Smooth muscle cell (in vitro differentiated cells): ENCODE data around the gene CAPNS1. TPM values are rescaled to one million over a fixed set of nuclear protein-coding genes. Genes with fewer than 3 reads are reported as not detected.

ENCODE experiments used
- DNase-seq: peaks from one replicate; lab custom pipeline; 2025; ENCODE audit not compliant: unreplicated experiment; lab: John Stamatoyannopoulos, UW
- H2AFZ ChIP-seq: fragments of 200-600 bp; sonication (generic); 2 replicates; pipeline ENCODE4 v1.6.0; 2016; ENCODE audit warnings: antibody characterized with exemption, low read depth, mild to moderate bottlenecking
- H3F3A ChIP-seq: fragments of 200-600 bp; sonication (generic); 2 replicates; pipeline ENCODE4 v1.6.0; 2017; ENCODE audit warnings: antibody characterized with exemption, low read depth
- H3K27ac ChIP-seq: fragments of 200-600 bp; sonication (generic); 2 replicates; pipeline ENCODE4 v1.5.1; 2016; ENCODE audit warnings: low read depth, mild to moderate bottlenecking
- H3K27me3 ChIP-seq: fragments of 200-600 bp; sonication (generic); 2 replicates; pipeline ENCODE4 v1.6.1; 2016; ENCODE audit warnings: low read depth, mild to moderate bottlenecking
- H3K36me3 ChIP-seq: fragments of 200-600 bp; sonication (generic); 2 replicates; pipeline ENCODE4 v1.5.1; 2016; ENCODE audit warnings: low read depth
- H3K4me1 ChIP-seq: fragments of 200-600 bp; sonication (generic); 2 replicates; pipeline ENCODE4 v1.5.1; 2016; ENCODE audit warnings: low read depth
- H3K4me2 ChIP-seq: fragments of 200-600 bp; sonication (generic); 2 replicates; pipeline ENCODE4 v1.6.0; 2016; ENCODE audit warnings: mild to moderate bottlenecking
- H3K4me3 ChIP-seq: fragments of 200-600 bp; sonication (generic); 2 replicates; pipeline ENCODE4 v1.5.1; 2016; ENCODE audit warnings: mild to moderate bottlenecking
- H3K79me2 ChIP-seq: fragments of 200-600 bp; sonication (generic); 2 replicates; pipeline ENCODE4 v1.6.0; 2016; ENCODE audit warnings: low read depth, mild to moderate bottlenecking
- H3K9ac ChIP-seq: fragments of 200-600 bp; sonication (generic); 2 replicates; pipeline ENCODE4 v1.6.0; 2016; ENCODE audit warnings: low read depth
- H3K9me3 ChIP-seq: fragments of 200-600 bp; sonication (generic); replicated peaks from 2 replicates; pipeline ENCODE4 v1.5.1; 2016; ENCODE audit warnings: low read depth
- H4K20me1 ChIP-seq: fragments of 200-600 bp; sonication (generic); 2 replicates; pipeline ENCODE4 v1.6.0; 2016; ENCODE audit warnings: low read depth
- CTCF ChIP-seq: fragments of 200-600 bp; sonication (generic); IDR thresholded peaks from 2 replicates; pipeline ENCODE4 v1.5.1; 2017; ENCODE audit warnings: borderline replicate concordance, mild to moderate bottlenecking, antibody characterized with exemption; ENCODE audit not compliant: insufficient read depth, poor library complexity, severe bottlenecking
- WGBS: methylation state at CpG from one replicate; pipeline ENCODE4 v1.1.7; 2016; ENCODE audit warnings: low lambda C conversion rate; 5-methylcytosine and 5-hydroxymethylcytosine counted together
- polyA plus RNA-seq: library from polyadenylated mRNA; unstranded; fragments of >200 nt; fragmentation: Nextera tagmentation; extraction: Ambion mirVana; gene quantifications from 2 replicates; pipeline ENCODE4 v1.2.1, GENCODE V29; 2016
- total RNA-seq: library from RNA; depleted of rRNA; stranded (reverse); fragments of >200 nt; gene quantifications from 2 replicates; pipeline ENCODE4 v1.2.3, GENCODE V29; 2014

The CAPNS1 gene
- total and polyA plus RNA-seq, 2 experiments from 2014 or later = 183 to 383 TPM

GRCh38 chr19:36093146-36093662, 46.7 kb upstream of the CAPNS1 start:
- TF ChIP-seq CTCF = no peak
- Histone ChIP-seq H3K79me2 (no peaks in the 10 kb centered on the region), H3K36me3 (no peaks in the 10 kb centered on the region), H3F3A (no peaks in the 10 kb centered on the region), H3K9ac (no peak overlapping the region), H3K27me3 (no peaks in the 10 kb centered on the region), H3K4me2 (no peak overlapping the region), H3K4me3 (no peak overlapping the region), H3K9me3 (no peaks in the 10 kb centered on the region), H3K4me1 (no peaks in the 10 kb centered on the region), H3K27ac (no peak overlapping the region), H2AFZ (no peak overlapping the region), H4K20me1 (no peaks in the 10 kb centered on the region)
- WGBS = 98% methylated on average over 5 of the region's 5 CpGs
- no peak for DNase-seq

DNA sequence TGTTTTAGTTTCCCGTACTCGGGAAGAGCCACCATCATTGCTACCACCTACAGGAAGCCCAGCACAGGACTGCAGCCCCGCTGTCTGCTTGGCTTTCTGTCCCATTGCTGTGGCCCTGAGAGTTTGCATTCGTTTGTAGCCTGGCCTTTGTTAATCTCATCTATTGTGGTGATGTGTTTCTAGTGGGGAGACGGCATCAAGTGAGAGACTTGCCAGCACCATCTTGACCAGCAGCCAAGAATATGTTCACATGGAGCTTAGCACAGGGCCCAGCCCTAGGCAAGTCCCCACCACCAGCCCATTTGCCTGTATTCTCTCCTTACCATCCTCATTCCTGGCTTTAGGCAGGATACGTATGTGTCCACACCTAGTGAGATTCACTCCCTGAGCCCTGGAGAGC, 46.2 kb upstream of the CAPNS1 start:
- Histone ChIP-seq H3K9me3 (no peaks in the 10 kb centered on the region), H3K79me2 (no peaks in the 10 kb centered on the region), H4K20me1 (no peaks in the 10 kb centered on the region), H3K27me3 (no peaks in the 10 kb centered on the region), H3K4me1 (no peaks in the 10 kb centered on the region), H3F3A (no peaks in the 10 kb centered on the region), H3K4me3 (no peak overlapping the region), H3K36me3 (no peaks in the 10 kb centered on the region), H3K4me2 (no peak overlapping the region), H3K27ac (no peak overlapping the region), H3K9ac (no peak overlapping the region), H2AFZ (no peak overlapping the region)
- 87% methylated on average over 6 of the region's 6 CpGs for WGBS
- TF ChIP-seq CTCF = no peak
- no peak for DNase-seq

DNA sequence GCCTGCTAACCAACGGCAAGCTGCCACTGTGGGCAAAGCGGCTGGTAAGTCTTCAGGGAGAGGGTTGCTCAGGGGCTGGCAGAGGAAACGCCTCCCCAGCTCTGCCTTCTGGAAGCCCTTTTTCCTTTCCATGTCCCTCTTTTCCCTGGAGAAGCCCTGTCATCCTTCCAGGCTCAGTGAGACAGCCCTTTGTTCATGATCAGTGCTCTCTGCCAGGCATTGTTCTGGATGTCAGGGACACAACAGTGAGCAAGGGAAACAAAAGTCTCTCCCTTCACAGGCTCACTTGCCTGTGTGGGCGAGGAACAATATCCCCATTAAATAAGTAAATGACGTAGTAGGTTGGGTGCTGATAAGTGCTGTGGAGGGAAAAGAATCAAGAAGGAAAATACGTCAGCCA, 42.8 kb upstream of the CAPNS1 start:
- DNase-seq = no peak
- H2AFZ ChIP-seq = no peak overlapping the region
- H3K9me3 ChIP-seq = no peaks in the 10 kb centered on the region
- WGBS = 96% methylated on average over 6 of the region's 6 CpGs
- no peak overlapping the region for H3K4me2 ChIP-seq
- no peaks in the 10 kb centered on the region for H3K4me1 ChIP-seq
- H3K36me3 ChIP-seq = no peaks in the 10 kb centered on the region
- no peak overlapping the region for H3K9ac ChIP-seq
- H3K27ac ChIP-seq = no peak overlapping the region
- H3K27me3 ChIP-seq = no peaks in the 10 kb centered on the region
- no peak for TF ChIP-seq CTCF
- H3K4me3 ChIP-seq = no peak overlapping the region
- no peaks in the 10 kb centered on the region for H3K79me2 ChIP-seq
- H4K20me1 ChIP-seq = no peaks in the 10 kb centered on the region
- no peaks in the 10 kb centered on the region for H3F3A ChIP-seq

- no peak for TF ChIP-seq CTCF
- Histone ChIP-seq H3K36me3 (no peaks in the 10 kb centered on the region), H4K20me1 (no peaks in the 10 kb centered on the region), H3K9me3 (no peaks in the 10 kb centered on the region), H3K27ac (no peak overlapping the region), H3K79me2 (no peaks in the 10 kb centered on the region), H3K4me3 (no peak overlapping the region), H3K9ac (no peak overlapping the region), H2AFZ (no peak overlapping the region), H3K4me1 (no peaks in the 10 kb centered on the region), H3F3A (no peaks in the 10 kb centered on the region), H3K4me2 (no peak overlapping the region), H3K27me3 (no peaks in the 10 kb centered on the region)
- DNase-seq = no peak
- WGBS = 94% methylated on average over 19 of the region's 19 CpGs
Observed at GRCh38 chr19:36099166-36099785, 40.6 kb upstream of the CAPNS1 start.
